Activated naive CD8-positive, alpha-beta T cell (primary cell): ENCODE data around the gene OXNAD1.

Experiments used
- H3K27ac Mint-ChIP-seq: one replicate; pipeline ENCODE4 v1.8.0; 2021; ENCODE audit warnings: mixed read lengths
- H3K27me3 Mint-ChIP-seq: one replicate; pipeline ENCODE4 v1.8.0; 2021; ENCODE audit warnings: mixed read lengths
- H3K36me3 Mint-ChIP-seq: one replicate; pipeline ENCODE4 v1.8.0; 2021; ENCODE audit warnings: mixed read lengths
- H3K4me1 Mint-ChIP-seq: one replicate; pipeline ENCODE4 v1.8.0; 2021; ENCODE audit warnings: low read depth, mixed read lengths
- H3K4me3 Mint-ChIP-seq: one replicate; pipeline ENCODE4 v1.8.0; 2021; ENCODE audit warnings: mild to moderate bottlenecking, mixed read lengths
- H3K9me3 Mint-ChIP-seq: one replicate; pipeline ENCODE4 v1.8.0; 2021; ENCODE audit warnings: low read depth, mixed read lengths

The OXNAD1 gene

DNA sequence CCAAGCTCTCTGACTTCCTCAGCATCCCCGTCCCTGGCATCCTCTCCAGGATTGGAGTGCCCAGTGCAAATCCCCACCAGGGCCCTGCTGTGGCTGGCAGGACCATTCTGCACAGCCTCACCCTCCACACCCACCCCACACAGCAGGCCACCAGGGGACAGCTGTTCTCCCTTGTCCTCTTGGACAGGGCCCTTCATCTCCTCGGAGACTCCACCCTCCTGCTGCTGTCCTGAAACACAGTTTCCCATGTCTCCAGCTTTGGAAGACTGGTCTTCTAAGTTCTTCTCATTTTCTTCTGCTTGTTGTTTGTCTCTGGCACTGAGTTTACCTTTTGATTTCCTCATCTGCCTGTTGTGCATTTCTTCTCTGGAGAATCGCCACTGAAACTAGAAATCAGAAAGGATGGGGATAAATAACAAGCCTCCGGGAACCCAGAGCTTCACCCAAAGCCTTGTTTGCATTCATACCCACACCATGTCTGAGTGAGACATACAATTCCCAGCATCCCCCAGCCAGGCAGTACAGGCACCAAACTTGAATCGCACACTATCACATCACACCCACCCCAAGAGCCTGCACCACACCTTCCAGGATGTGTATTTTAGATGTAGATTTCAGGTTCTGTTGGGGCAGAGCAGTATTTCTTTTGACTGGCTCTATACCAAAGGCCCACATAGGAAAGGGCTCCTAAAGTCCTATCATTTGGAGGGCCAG is 52.0 kb downstream of the OXNAD1 start:
- Mint-ChIP-seq H3K27me3 (no peaks in the 10 kb centered on the region), H3K4me1 (peaks cover 96% of the 10 kb centered on the region), H3K36me3 (peaks cover 16% of the 10 kb centered on the region), H3K4me3 (peak overlapping the region; percentile 65), H3K9me3 (no peaks in the 10 kb centered on the region), H3K27ac (peak overlapping the region; percentile 99)

- Mint-ChIP-seq H3K27me3 (no peaks in the 10 kb centered on the region), H3K27ac (peak overlapping the region; percentile 99), H3K4me3 (peak overlapping the region; percentile 44), H3K36me3 (peaks cover 16% of the 10 kb centered on the region), H3K4me1 (peaks cover 96% of the 10 kb centered on the region), H3K9me3 (no peaks in the 10 kb centered on the region)
These were observed 52.5 kb downstream of the OXNAD1 start for GRCh38 chr3:16317561-16317945.

DNA sequence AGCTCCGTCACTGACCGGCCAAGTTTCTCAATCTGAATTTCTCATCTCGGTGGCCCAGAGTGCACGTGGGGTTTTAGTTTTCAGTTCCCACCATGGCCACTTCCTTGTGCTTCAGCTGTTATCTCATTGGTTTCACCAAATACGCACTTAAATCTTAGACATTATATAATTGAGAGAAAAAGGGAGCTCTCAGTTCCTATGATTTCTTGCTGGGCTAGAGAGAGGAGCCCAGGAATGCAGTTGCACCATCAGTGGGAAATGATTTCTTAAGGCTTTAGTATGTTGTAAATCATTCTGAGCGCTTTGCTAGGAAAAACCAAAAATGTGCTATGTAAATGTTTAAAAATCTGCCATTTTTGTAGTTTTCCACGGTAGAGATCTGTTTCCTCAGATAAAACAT is 53.2 kb downstream of the OXNAD1 start:
- Mint-ChIP-seq H3K4me1 (peaks cover 92% of the 10 kb centered on the region), H3K27me3 (no peaks in the 10 kb centered on the region)

DNA sequence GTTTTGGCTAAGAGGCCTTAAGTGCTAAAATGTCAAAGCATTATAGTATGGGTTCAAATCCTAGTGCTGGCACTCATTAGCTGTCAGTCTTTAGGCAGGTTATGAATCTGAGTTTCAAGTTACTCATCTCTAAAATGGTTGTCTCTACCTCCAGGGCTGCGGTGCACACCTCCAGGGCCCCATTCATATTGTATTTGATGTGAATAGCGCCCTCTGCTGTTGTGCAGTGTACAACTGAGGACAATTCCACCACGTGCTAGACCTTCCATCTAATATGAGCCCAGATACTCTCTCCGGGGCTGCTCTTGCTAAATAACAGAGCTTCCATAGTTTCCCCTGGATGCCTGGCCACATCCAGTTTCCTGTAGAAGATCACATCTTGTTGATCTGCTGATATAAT is 54.3 kb downstream of the OXNAD1 start:
- Mint-ChIP-seq H3K27me3 (no peaks in the 10 kb centered on the region), H3K4me1 (peaks cover 86% of the 10 kb centered on the region), H3K9me3 (no peaks in the 10 kb centered on the region)

More for the DNA sequence above, 53.2 kb downstream of the OXNAD1 start:
- Mint-ChIP-seq H3K9me3 (no peaks in the 10 kb centered on the region), H3K27ac (peak overlapping the region; percentile 99), H3K36me3 (peaks cover 16% of the 10 kb centered on the region), H3K4me3 (peak overlapping the region; percentile 44)

DNA sequence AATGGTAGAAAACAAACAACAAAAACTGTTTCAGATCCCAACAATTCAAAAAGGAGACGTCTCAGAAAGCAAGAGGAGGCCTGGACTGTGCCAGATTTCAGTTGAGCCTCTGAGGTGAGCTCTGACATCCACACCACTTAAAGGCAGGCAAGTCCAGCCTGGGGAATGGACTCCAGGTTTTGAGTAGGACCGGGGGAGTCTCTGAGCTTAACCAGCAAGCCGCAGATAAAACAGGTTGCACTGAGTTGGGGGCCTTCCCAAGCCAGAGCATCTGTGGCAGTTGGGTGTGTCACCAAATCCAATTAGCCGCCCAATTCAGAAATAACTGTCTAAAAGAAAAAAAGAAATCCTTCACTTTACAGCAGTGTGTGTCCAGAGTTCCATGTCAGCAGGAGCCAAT is 54.7 kb downstream of the OXNAD1 start:
- Mint-ChIP-seq H3K27ac (peak overlapping the region; percentile 99), H3K36me3 (peaks cover 14% of the 10 kb centered on the region), H3K9me3 (no peaks in the 10 kb centered on the region), H3K27me3 (no peaks in the 10 kb centered on the region), H3K4me3 (peak overlapping the region; percentile 53), H3K4me1 (peaks cover 83% of the 10 kb centered on the region)

More for the DNA sequence above, 54.3 kb downstream of the OXNAD1 start:
- Mint-ChIP-seq H3K27ac (peak overlapping the region; percentile 99), H3K4me3 (peak overlapping the region; percentile 53), H3K36me3 (peaks cover 16% of the 10 kb centered on the region)

GRCh38 chr3:16320711-16321110 is 55.7 kb downstream of the OXNAD1 start:
- H3K4me1 Mint-ChIP-seq = peaks cover 79% of the 10 kb centered on the region
- peak overlapping the region; percentile 99 for H3K27ac Mint-ChIP-seq
- no peak overlapping the region for H3K4me3 Mint-ChIP-seq
- no peaks in the 10 kb centered on the region for H3K9me3 Mint-ChIP-seq
- peaks cover 9% of the 10 kb centered on the region for H3K36me3 Mint-ChIP-seq
- no peaks in the 10 kb centered on the region for H3K27me3 Mint-ChIP-seq

GRCh38 chr3:16322189-16322588 is 57.2 kb downstream of the OXNAD1 start:
- peaks cover 7% of the 10 kb centered on the region for H3K36me3 Mint-ChIP-seq
- peaks cover 71% of the 10 kb centered on the region for H3K4me1 Mint-ChIP-seq
- peak overlapping the region; percentile 99 for H3K27ac Mint-ChIP-seq

GRCh38 chr3:16323737-16324136 is 58.7 kb downstream of the OXNAD1 start:
- H3K27me3 Mint-ChIP-seq = no peaks in the 10 kb centered on the region
- H3K4me3 Mint-ChIP-seq = no peak overlapping the region
- H3K36me3 Mint-ChIP-seq = peaks cover 9% of the 10 kb centered on the region
- H3K4me1 Mint-ChIP-seq = peaks cover 59% of the 10 kb centered on the region
- no peaks in the 10 kb centered on the region for H3K9me3 Mint-ChIP-seq
- H3K27ac Mint-ChIP-seq = peak overlapping the region; percentile 99

More at GRCh38 chr3:16322189-16322588, 57.2 kb downstream of the OXNAD1 start:
- Mint-ChIP-seq H3K4me3 (no peak overlapping the region), H3K9me3 (no peaks in the 10 kb centered on the region), H3K27me3 (no peaks in the 10 kb centered on the region)

GRCh38 chr3:16325850-16326249 is 60.8 kb downstream of the OXNAD1 start:
- Mint-ChIP-seq H3K4me1 (peaks cover 40% of the 10 kb centered on the region), H3K36me3 (peaks cover 15% of the 10 kb centered on the region)

GRCh38 chr3:16326724-16327349 is 61.8 kb downstream of the OXNAD1 start:
- Mint-ChIP-seq H3K36me3 (peaks cover 21% of the 10 kb centered on the region), H3K9me3 (peaks cover 10% of the 10 kb centered on the region), H3K27me3 (no peaks in the 10 kb centered on the region), H3K4me1 (peaks cover 33% of the 10 kb centered on the region), H3K27ac (peak overlapping the region; percentile 76), H3K4me3 (no peak overlapping the region)

More at GRCh38 chr3:16325850-16326249, 60.8 kb downstream of the OXNAD1 start:
- peak overlapping the region; percentile 76 for H3K27ac Mint-ChIP-seq
- peaks cover 4% of the 10 kb centered on the region for H3K9me3 Mint-ChIP-seq
- H3K4me3 Mint-ChIP-seq = no peak overlapping the region
- H3K27me3 Mint-ChIP-seq = no peaks in the 10 kb centered on the region

DNA sequence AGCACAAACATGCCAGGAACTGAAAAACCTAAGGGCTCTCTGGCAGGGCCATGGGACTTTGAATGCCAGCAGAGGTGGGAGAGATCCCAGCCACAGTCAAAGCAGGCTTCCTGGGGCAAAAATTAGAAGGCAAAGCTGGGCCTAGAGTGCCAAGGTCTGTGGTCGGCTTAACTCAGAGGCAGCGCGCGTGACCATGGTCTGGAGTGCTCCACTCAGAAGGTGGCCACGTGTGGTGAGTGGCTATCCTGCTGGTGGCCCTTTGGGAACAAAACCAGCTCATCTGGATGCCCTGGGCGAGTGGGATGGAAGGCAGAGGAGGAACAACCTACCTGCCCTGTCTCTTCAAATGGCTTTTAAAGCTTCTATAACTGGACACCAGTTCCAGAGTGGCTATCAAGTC is 63.1 kb downstream of the OXNAD1 start:
- no peaks in the 10 kb centered on the region for H3K27me3 Mint-ChIP-seq
- no peak overlapping the region for H3K4me3 Mint-ChIP-seq
- H3K36me3 Mint-ChIP-seq = peaks cover 33% of the 10 kb centered on the region
- H3K27ac Mint-ChIP-seq = peak overlapping the region; percentile 85
- H3K9me3 Mint-ChIP-seq = peaks cover 10% of the 10 kb centered on the region
- H3K4me1 Mint-ChIP-seq = peaks cover 33% of the 10 kb centered on the region

- peak overlapping the region; percentile 34 for H3K27ac Mint-ChIP-seq
- H3K4me1 Mint-ChIP-seq = peaks cover 33% of the 10 kb centered on the region
- H3K9me3 Mint-ChIP-seq = peaks cover 10% of the 10 kb centered on the region
- peaks cover 34% of the 10 kb centered on the region for H3K36me3 Mint-ChIP-seq
- no peak overlapping the region for H3K4me3 Mint-ChIP-seq
- no peaks in the 10 kb centered on the region for H3K27me3 Mint-ChIP-seq
These were observed 64.2 kb downstream of the OXNAD1 start for GRCh38 chr3:16329036-16329825.

DNA sequence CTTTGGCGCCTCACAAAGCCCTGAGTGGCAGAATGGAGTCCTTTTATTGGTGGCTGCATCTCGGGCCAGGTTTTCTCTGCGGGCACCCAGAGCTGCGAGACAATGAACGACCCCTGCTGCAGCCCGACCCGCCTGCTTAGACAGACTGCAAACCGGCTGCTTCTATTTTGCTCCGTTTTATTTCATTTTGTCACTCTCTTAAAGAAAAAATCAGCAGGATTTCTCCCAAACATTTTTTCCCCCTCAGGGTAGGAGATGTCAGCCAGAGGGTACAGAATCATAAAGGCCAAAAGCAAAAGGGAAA is 64.8 kb downstream of the OXNAD1 start:
- H3K36me3 Mint-ChIP-seq = peaks cover 38% of the 10 kb centered on the region
- H3K9me3 Mint-ChIP-seq = peaks cover 10% of the 10 kb centered on the region
- H3K27ac Mint-ChIP-seq = peak overlapping the region; percentile 66
- H3K27me3 Mint-ChIP-seq = no peaks in the 10 kb centered on the region
- H3K4me3 Mint-ChIP-seq = no peak overlapping the region
- peaks cover 36% of the 10 kb centered on the region for H3K4me1 Mint-ChIP-seq

DNA sequence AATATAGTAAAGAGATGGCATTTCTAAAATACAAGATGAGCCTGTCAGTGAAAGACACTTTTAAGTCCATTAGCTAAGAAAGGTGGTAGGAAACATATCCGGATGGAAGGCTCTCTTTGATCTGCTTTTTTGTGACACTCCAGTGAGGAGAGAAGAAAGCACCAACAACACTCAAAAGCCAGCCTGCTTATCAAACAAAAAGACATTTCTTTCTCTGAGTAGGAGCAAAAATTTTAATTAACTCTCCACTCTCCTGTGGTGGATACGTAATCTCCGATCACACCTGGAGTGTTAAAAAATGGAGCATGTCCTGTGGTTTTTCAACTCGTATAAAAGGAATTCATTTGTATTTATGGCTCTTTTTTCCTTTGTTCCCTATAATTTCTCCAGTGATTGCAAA is 65.3 kb downstream of the OXNAD1 start:
- Mint-ChIP-seq H3K4me3 (no peak overlapping the region), H3K36me3 (peaks cover 43% of the 10 kb centered on the region), H3K9me3 (peaks cover 10% of the 10 kb centered on the region), H3K4me1 (peaks cover 37% of the 10 kb centered on the region), H3K27me3 (no peaks in the 10 kb centered on the region), H3K27ac (peak overlapping the region; percentile 66)

- Mint-ChIP-seq H3K27me3 (no peaks in the 10 kb centered on the region), H3K9me3 (peaks cover 10% of the 10 kb centered on the region), H3K4me3 (peak overlapping the region; percentile 24), H3K27ac (peak overlapping the region; percentile 47), H3K36me3 (peaks cover 44% of the 10 kb centered on the region), H3K4me1 (peaks cover 38% of the 10 kb centered on the region)
These were observed 66.4 kb downstream of the OXNAD1 start for GRCh38 chr3:16331319-16331883.
